ENCODE results near the gene DPP8.

Gene DPP8

DNA sequence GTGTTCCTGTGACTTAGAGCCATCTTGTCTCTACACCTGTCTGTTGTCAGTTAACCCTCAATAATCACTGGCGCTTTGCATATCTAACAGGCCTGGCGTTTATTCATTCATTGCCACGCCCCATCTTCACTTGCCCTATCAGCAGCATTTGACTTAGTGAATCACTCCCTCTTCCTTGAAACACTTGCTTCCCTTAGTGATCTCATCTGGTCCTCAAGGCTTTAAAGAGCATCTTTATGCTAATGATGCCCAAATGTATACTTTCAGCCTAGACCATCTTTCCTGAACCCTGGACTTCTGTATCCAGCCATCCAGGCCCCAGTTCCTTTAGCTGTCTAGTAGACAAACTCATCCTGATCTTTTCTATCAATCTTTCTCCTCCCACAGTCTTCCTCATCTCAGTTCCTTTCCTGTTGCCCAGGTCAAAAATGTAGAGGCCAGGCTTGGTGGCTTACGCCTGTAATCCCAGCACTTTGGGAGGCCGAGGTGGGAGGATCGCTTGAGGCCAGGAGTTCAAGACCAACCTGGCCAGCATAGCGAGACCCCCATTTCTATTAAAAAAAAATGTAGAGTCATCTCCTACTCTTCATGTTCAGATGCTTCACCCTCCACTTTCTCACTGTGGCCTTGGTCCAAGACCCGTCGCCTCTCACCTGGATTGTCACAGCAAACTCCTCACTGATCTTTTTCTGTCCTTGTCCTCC is 93.4 kb downstream of the DPP8 start:
- DNase-seq, result no peak

DNA sequence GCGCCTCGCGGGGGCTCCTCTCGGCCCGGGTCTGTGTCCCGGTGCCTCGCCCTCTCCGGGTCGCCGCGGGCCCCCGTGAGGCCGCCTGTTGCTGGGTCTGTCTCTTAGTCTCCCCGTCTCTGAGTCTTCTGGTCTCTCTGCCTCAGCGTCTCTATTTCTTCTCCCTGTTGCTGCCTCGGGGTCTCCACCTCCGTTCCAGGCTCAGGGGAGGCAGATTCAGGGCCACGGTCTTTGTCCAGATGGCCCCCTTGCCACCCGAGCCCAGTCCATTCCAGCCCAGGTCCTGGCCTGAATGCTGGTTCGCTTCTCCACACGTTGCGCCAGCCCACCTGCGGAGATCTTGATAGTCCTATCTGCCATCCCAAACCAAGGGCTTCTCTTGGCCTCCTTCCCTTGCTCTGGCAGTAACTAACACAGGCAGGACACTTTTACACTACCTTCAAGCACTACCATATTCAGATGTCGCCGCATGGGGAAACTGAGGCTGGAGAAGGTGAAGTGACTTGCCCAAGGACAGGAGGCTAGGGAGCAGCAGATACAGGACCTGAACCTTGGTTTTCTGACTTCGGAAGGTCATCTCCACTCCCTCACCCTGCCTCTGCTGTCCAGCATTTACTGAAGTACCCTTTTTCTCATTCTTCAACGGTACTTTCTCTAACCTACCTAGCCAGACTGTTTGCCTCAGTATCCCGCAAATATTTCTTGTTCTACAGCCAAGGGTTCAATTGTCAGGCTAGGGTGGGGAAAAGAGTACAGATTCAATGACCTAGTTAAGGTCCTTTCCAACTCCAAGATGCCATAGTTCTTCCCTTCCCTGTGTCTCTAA is 94.1 kb downstream of the DPP8 start:
- DNase-seq, result no peak

DNA sequence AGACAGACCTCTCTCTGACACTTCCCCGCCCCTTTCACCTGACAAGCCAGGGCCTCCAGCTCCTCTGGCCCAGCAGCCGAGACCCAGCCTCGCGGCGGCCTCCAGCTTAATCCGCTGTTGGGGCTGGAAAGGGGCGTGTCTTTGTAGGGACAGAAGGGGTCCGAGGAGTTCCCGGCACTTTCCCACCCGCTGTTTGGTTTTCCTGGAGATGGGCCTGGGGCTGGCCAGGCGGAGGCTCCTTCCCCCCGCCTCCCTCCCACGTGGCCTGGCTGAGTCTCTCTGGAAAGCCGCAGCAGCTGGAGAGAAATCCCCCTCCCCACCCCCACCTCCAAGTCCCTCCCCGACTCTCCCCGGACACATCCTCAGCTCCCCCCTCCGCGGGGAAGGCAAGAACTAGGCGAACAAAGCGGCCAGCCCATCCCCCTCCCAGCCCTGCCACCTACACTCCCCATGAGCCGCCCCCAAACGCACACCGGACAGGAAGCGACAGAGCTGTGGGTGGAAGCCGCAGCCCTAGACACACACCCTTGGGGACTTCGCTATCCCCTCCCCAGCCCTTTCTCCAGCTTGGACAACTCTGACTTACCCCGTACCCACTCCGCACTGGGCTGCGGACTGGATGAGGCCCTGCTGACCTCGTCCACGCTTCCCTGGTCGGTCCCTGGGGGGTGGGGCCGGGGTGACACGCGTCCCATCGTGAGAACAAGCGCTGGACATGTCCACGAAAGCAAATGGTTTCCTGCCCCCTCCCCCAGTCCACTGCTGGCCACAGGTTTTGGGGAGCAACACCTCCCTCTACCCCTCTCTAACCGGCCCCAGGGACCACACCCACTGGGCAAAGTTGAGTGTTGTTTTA is 95.9 kb downstream of the DPP8 start:
- DNase-seq, result peak; percentile 91

DNA sequence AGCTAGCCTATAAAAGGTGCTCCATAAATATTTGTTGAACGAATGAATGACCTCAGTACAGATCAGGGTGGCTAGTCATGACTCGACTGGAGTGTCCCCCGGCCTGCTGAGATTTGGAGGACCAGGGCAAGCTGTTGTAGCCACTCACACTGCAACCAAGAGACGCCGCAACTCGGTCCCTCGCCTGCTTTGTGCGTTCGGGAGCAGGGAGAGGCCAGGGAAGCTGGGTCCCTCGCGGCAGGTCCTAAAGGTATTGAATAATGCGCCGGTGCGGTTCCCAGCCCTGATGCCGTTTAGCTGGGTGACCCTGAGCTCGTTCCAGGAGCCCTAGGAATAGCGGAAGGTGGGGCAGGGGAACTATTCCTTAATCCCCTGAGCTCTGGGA is 96.5 kb downstream of the DPP8 start:
- no peak for DNase-seq

DNA sequence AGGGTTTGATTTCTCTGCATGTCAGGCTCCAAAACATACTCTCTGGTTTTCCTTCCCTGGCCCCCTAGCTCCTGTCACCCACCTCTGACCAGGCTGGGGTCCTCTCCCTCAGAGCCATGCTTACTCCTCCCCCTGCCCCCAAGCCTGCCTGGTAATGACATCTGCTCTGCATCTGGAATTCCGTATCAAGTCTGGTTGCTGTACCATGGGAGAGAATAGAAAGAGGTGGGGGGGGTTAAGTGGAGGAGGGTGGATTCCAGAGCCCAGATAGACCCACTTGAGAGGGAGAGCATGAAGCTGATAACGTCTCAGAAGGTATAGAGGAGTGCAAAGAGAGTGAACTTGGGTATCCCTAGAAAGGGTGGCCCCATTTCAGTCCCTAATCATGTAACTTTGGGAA is 98.9 kb downstream of the DPP8 start:
- no peak for DNase-seq

DNA sequence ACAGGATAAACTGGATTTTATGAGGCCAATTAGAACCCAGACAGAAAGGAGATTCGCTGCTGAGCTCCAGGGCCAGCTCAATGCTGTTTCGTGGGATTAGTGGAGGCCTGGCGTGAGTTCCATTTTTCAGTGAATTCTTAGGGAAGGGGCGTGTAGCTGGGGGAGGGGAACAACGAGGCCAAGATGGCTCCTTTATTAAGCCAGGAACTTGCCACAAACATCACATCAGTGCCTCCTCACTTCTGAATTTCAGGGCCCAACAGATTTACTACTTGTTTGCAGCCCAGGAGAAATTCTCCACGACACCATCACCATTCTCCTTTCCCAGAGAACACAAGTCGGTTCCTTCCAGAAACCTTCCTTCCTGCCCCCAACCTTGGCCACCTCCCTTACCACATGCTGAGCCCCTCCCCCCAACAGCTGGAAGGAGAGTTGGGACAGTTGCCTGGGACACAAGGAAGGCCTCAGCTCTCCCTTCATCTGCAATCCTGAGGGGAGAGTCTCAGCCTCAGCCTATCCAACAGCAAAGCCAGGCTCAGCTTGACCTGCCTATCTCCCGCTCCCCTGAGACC is 100.6 kb downstream of the DPP8 start:
- DNase-seq, result peak; percentile 82

DNA sequence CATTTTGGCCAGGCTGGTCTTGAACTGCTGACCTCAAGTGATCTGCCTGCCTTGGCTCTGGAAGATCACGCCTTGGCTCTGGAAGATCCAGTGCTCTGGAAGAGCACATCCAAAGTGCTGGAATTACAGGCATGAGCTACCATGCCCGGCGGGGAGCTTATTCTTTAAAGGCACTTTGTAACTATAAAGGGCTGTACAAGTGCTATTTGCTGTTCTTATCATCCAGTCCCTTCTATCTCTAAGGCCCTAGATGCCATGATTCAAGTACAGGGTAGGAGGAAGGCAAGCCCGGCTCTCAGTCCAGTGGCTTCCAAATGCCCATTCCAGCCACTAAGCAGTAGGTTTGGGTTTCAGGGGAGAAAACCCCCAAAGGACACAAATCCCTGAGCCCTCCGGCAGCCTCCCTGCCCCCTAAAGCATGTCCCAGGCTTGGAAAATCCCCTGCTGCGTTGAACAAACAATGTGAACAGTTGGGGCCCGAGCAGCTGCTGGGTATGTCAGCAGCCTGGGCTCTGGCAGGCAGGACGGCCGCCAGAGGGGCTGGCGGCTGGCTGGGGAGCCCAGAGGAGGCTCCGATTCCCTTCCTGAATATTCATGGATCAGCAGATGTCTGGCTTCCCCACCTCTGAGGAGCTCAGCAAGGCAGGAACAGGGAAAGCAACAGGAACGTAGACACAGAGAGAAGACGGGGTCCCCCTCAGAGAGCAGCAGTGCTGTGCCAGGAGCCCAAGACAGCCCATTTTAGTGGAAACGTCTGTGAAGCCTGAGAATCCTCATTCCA is 102.5 kb downstream of the DPP8 start:
- peak; percentile 75 for DNase-seq

DNA sequence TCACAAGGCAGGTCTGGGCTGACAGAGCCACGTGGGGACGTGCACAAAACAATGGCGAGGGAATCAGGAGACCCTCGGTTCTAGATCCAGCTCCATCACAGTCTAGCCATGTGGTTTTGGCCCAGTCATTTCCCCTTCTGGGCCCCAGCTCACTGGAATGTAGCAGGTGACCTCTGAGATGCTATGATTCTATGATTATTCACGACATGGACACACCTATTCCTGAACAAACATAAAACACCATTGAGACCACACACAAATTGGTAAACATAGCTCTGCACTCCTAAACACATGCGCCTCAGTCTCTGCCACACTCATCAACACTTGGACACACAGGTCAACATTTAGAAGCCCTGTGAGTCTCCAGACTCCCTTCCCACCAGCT is 103.7 kb downstream of the DPP8 start:
- DNase-seq, result no peak

DNA sequence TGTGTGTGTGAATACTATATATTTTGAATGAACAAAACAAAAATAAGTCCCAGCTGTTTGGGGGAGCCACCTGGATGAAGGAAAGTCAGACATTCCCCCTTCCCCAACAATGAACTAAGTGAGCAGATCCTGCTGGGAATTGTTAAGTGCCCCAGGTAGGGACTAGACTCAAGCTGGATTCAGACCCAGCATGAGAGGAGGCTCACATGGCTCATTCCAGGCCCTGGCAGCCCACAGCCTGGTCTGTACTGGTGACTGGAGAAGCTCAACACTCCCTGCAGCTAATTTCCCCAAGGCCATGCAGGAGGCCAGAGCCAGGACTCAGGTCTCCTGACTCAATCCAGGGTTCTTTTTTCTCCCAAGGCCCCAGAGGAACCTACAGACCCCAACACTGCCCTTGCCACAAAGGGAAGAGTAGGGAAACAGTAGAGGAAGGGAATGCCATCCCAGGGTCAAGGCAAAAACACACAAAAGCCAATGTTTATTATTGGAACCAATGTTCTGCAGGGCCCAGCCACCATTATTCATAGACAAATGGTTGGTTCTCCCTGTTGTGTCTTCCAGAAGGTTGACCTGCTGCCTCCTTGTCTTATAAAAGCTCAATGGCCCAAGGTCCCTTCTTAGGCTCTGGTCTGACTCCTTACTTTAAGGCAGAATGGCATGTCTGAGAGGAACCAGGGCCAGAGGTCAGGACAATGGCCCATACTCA is 104.3 kb downstream of the DPP8 start:
- DNase-seq, result no peak

DNA sequence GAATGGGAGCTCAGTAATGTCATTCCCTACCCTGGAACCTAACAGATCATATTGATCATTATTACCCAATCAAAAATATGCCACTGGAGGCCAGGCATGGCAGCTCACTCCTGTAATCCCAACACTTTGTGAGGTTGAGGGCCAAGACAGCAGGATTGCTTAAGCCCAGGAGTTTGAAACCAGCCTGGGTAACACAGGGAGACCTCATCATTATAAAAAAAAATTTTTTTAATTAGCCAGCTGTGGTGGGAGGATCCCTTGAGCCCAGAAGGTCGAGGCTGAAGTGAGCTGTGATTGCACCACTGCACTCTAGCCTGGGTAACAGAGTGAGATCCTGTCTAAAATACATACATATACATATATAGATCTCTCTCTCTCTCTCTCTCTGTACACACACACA is 104.9 kb downstream of the DPP8 start:
- no peak for DNase-seq

DNA sequence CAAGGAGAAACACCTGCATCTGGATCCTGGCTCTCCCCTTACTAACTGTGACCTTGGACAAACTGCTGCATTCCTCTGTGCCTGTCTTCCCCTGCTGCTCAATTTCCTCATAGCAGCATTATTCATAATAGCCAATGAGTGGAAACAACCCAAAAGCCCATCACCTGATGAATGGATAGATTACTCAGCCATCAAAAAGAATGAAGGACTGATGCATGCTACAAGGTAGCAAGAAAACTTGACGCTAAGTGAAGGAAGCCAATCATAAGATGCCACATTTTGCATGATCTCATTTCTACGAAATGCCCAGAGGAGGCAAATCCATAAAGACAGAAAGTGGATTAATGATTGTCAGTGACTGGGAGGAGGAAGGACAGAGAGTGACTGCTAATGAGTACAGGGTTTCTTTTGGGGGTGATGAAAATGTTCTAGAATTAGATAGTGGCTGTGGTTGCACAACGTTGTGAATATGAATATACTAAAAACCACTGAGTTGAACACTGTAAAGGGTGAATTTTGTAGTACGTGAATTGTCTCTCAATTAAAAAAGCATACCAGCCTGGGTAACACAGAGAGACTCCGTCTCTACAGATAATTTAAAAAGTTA is 105.9 kb downstream of the DPP8 start:
- DNase-seq, result no peak

DNA sequence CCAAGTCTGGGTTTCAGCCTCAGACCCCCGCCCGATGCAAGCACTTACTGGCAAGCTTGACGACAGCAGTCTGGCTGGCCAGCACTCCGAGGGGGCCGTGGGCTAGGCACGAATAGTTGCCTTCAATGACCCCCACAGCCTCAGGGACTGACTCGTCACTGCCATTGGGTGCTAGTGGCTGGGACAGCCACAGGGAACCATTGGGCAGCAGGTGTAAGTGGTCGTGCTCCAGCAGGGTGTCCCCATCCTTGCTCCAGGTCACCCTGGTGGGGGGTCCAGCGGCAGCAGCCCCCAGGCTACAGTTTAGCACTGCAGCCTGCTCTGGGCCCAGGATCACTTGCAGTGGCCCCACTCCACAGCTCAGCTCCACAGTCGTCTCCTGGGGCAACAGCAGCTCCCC is 106.5 kb downstream of the DPP8 start:
- DNase-seq, result no peak

DNA sequence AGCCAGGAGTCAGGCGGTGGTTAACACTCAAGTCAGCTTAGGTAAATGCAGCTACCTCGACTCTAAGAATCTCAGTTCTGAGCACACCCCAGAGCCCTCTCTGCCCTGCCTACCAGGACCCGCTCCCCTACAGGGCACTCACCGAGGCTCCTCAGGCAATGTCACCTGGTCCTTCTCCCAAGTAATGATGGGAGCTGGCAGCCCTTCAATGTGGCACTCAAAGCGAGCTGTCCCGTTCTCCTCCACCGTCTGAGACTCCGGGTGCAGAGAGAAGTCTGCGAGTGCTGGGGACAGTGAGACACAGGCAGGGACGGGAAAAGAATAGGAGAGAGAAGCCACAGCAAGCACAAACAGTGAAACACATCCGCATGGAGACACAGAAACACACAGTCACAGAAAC is 107.5 kb downstream of the DPP8 start:
- no peak for DNase-seq

DNA sequence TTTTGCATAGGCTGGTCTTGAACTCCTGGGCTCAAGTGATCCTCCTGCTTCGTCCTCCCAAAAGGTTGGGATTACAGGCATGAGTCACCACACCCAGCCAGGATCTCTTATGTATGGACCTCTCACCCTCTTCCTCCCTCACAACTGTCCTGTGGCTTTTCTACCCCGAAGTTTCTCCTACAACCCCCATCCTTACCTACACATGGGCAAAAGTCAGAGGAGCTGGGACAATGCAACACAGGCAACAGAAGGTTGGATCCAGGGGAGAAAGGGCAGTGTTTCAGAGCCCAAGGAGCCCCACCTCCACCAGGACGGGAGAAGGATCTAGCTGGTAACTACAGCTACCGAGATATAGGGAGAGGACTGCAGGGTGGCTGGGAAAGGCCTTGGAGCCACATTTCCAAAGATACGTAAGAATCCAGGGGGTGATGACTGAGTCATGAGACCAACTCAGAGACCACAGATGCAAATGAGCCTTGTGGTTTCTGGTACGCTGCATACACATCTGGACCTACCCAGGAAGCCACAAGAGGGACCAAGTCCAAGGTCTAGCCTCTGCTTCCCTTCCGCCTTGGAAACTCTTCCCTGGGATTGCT is 108.4 kb downstream of the DPP8 start:
- DNase-seq, result no peak

DNA sequence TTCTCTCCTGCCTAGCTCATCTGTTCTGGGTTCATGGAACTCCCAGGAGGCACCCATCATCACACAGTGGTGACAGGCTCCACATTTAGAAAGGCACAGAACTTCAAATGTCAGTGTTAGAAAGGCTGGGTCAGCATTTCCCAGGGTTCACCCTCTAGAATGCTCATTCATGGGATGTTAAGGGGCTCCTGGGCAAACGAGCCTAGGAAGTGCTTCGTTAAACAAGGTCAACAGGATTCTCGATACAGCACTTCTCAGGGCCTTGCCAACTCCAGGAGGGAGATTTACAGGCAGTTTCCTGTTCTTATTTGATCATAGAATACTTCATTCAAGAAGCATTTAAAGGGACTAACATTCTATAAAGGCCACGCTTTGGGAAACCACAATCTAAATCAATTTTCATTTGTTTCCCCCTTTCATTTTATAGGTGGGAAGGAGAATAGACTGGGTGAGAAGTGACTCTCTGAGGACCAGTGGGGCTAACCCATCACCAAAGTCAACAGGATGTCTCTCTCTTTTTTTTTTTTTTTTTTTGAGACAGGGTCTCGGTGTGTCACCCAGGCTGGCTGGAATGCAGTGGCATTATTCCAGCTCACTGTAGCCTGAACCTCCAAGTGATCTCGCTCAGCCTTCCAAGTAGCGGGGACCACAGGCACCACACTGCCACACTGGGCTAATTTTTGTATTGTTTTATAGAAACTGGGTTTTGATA is 109.0 kb downstream of the DPP8 start:
- no peak for DNase-seq

DNA sequence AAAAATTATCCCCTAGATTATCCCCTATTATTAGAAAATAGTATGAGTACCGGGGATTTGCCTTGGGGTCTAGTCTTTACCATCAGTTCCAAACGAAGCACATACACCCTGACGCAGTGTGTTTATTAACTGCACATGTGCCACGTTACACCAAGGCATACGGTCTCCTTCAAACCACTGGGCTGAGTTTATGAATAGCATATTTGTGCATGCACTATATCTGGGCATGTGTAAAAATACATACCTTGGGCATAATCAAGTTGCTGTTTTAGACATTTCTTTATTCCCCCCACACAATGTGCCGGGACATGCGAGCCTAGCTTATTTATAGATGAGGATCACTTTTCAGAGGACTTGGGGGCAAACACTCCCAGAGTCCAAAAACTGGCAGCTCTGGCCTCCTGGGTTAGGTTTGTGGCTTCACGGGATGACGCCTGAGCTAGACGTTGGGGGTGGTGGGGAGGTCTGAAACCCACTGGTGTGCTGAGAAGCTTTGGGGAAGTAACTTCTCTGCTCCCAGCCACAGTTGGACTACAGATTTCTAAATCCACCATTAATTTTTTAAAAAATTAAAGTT is 111.0 kb downstream of the DPP8 start:
- no peak for DNase-seq

DNA sequence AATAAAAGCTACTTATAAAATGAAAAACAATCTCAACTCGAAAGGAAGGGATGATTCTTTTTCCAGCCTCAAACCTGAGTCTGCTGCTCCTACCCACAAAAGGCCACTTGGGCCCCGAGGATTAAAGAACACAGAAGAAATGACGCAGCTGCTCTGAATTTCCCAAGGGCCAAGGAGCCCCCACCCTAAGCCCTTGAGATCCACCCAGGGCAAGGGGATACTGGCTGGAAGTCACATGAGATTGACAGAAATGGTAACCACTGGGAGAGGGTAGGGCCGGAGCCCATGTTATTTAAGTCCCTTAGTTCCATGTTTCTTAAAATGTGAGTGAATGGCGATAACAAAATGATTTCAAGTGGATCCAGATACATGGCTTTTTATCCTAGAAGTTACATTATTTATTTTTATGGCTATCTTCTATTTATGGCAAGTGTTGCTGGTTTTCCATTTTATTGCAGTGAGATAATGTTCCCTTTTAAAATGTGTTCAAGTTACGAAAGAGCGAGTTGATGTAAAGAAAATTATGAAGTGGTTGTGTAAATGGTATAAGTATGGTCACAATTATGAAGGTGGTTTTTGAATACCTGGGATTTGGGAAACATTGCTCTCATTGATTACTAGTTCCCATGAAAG is 111.6 kb downstream of the DPP8 start:
- no peak for DNase-seq

DNA sequence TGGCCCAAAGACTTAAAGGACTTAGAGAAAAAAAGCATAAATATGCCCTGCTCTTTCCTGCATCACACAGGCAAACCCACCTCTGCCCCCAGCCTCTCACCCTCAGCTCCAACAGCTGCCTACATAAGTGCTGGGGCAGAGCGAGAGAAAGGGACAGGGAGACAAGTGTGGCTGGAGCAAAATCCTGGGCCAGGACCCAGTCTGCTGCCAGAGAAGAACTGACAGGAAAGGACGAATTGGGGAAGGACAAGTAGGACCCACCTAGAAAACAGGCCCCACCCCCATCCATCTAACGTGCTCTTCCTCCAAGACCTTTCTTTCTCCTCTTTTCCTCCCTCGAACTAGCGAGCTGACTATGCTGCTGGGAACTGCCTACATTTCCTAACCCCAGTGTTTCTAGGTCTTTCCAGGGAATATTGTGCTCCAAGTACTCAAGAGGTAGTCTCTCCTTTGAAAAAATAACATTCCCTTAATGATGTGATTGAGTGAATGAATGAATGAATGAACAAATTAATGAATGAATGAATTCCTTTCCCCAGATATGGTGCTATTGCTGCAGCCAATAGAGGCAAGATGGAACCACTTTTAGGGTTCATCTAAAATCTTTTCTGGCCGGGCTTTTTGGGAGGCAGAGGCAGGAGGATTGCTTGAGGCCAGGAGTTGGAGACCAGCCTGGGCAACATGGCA is 113.2 kb downstream of the DPP8 start:
- no peak for DNase-seq

DNA sequence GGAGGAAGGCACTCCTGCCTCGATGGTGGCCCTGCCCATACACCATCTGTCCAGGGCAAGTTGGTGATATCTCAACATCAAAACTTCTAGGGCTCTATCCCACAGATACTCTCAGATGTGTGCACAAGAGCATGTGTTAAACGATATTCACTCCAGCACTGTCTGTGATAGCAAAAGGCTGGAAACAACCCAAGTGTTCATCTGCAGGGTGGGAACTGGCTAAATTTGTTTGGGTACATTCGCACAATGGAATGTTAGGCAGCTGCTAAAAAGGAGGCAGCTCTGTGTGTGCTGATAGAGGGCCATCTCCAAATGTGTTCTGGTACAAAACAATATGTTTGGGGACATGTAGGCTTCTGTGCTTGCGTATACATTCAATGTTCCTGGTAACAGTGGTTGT is 114.5 kb downstream of the DPP8 start:
- DNase-seq, result no peak
